HUES64 (cell line): ENCODE results near the gene ITPR2.
"Not testable (repeated sequence)": the region's sequence is repeated elsewhere in the genome, so short reads cannot be mapped to it uniquely, and the experiment has no call there.

ENCODE experiments used
- H3K27ac ChIP-seq: 2 replicates; pipeline ENCODE4 v1.7.0; 2013; ENCODE audit warnings: low read depth, low read length, inconsistent platforms
- H3K27me3 ChIP-seq: 2 replicates; pipeline ENCODE4 v1.6.1; 2013; ENCODE audit warnings: mild to moderate bottlenecking, low read length; ENCODE audit not compliant: insufficient read depth
- H3K36me3 ChIP-seq: 2 replicates; pipeline ENCODE4 v1.6.1; 2013; ENCODE audit warnings: mild to moderate bottlenecking, low read length; ENCODE audit not compliant: insufficient read depth
- H3K4me1 ChIP-seq: 2 replicates; pipeline ENCODE4 v1.6.1; 2013; ENCODE audit warnings: mild to moderate bottlenecking, low read length, moderate library complexity; ENCODE audit not compliant: insufficient read depth
- H3K4me3 ChIP-seq: 2 replicates; pipeline ENCODE4 v1.5.1; 2013; ENCODE audit warnings: mild to moderate bottlenecking, low read length, moderate library complexity
- H3K9ac ChIP-seq: 2 replicates; pipeline ENCODE4 v1.6.1; 2013; ENCODE audit warnings: mild to moderate bottlenecking, low read depth, low read length
- H3K9me3 ChIP-seq: 2 replicates; pipeline ENCODE4 v1.6.1; 2013; ENCODE audit warnings: low read depth, low read length; ENCODE audit not compliant: insufficient read depth
- WGBS: fragments of 150-250, 120-280 bp; methylation state at CpG from one replicate; pipeline ENCODE4 v1.1.7; 2013; ENCODE audit warnings: missing lambda C conversion rate; 5-methylcytosine and 5-hydroxymethylcytosine counted together

Gene ITPR2

DNA sequence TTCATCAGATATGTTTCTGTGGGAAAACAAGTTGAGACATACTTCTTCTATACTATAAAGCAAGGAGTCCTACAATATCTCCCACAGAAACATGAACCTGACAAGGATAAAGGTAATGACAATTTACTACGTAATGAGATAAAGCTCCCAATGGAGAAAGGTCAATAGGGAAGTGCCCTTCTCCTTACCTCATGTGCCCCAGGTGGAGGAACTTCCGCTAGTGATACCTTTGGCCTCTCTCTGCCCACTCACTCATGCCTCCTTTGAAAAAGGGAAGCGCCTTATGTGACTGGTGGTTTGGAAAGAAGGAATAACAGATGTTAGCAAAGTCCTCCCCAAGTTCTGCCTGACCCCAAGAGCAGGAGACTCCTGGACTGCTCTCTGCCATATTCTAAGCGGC lies 305.3 kb downstream of the ITPR2 start:
- H3K4me1 ChIP-seq: no peaks in the 10 kb centered on the region
- 0 out of 2 replicates have a peak, but pooled peaks cover 3% of the 10 kb centered on the region for H3K36me3 ChIP-seq
- no peak overlapping the region for H3K27ac ChIP-seq
- H3K9ac ChIP-seq: no peak overlapping the region
- 96% methylated on average over 4 of the region's 4 CpGs for WGBS
- H3K4me3 ChIP-seq: no peak overlapping the region
- peaks cover 15% of the 10 kb centered on the region for H3K9me3 ChIP-seq
- no peaks in the 10 kb centered on the region for H3K27me3 ChIP-seq

DNA sequence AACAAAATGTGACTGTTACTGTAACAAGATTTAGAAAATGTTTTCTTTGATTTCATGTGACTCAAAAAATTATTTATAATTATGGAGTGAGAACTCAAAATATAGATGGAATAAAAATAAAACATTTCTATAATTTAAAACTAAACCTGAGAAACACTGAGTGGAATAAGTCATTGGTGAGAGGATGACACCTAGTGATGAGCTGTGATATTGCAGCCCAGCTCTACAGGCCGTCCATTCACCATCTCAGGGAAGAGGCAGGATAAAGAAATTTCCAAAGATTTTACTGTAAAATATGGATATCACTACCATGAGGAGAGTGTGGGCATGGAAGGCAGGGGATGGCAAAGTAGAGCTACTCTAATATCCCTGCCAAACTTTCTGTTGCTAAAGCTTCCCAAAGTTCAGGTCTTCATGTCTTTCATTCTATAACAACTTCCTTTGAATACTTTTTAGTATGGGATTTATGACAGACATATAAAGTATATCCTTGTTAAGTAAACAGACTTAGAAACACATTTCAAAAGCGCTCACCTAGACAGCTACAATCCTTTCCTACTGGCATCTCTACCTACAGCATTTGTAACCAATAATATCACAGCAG lies 308.0 kb downstream of the ITPR2 start:
- WGBS: 94% methylated on average over 2 of the region's 2 CpGs
- Histone ChIP-seq H3K4me3 (no peak overlapping the region), H3K27ac (no peak overlapping the region), H3K36me3 (0 out of 2 replicates have a peak, but pooled peaks cover 3% of the 10 kb centered on the region), H3K27me3 (no peaks in the 10 kb centered on the region), H3K9ac (no peak overlapping the region), H3K4me1 (no peaks in the 10 kb centered on the region), H3K9me3 (peaks cover 15% of the 10 kb centered on the region)

GRCh38 chr12:26523708-26524150 lies 309.3 kb downstream of the ITPR2 start:
- no peak overlapping the region for H3K4me3 ChIP-seq
- no peaks in the 10 kb centered on the region for H3K27me3 ChIP-seq
- no peak overlapping the region for H3K27ac ChIP-seq
- H3K9ac ChIP-seq: no peak overlapping the region
- no peaks in the 10 kb centered on the region for H3K4me1 ChIP-seq
- WGBS: 94% methylated on average over 9 of the region's 9 CpGs
- 0 out of 2 replicates have a peak, but pooled peaks cover 3% of the 10 kb centered on the region for H3K36me3 ChIP-seq
- peaks cover 15% of the 10 kb centered on the region for H3K9me3 ChIP-seq

GRCh38 chr12:26520869-26521268 lies 312.1 kb downstream of the ITPR2 start:
- H3K27ac ChIP-seq: no peak overlapping the region
- H3K9me3 ChIP-seq: peaks cover 13% of the 10 kb centered on the region
- H3K4me3 ChIP-seq: no peak overlapping the region
- H3K27me3 ChIP-seq: no peaks in the 10 kb centered on the region
- no peak overlapping the region for H3K9ac ChIP-seq
- H3K36me3 ChIP-seq: 0 out of 2 replicates have a peak, but pooled peaks cover 3% of the 10 kb centered on the region
- no peaks in the 10 kb centered on the region for H3K4me1 ChIP-seq

DNA sequence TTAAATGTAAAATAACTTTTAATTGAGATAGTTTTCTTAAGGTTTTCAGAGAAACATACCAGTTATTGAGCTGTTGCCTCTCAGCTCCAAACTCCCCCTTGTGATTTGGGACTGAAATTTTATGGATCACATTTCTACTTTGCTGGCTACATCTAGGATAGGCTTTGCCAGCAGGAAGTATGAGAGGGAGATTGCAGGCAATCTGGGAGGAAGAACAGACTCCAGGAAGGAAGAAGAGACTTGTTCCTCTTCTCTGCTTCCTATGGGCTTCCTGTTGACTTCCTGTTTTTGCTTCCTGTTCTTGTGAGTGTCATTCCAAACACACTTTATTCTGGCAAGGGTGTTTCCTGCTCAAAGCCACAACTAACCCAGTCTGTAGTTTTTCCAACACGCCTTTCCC lies 312.9 kb downstream of the ITPR2 start:
- whole genome bisulfite sequencing: 91% methylated on average over 1 of the region's 1 CpG
- Histone ChIP-seq H3K4me3 (no peak overlapping the region), H3K9me3 (peaks cover 6% of the 10 kb centered on the region), H3K36me3 (0 out of 2 replicates have a peak, but pooled peaks cover 2% of the 10 kb centered on the region), H3K9ac (no peak overlapping the region), H3K27ac (no peak overlapping the region), H3K27me3 (no peaks in the 10 kb centered on the region), H3K4me1 (no peaks in the 10 kb centered on the region)

- Histone ChIP-seq H3K27ac (no peak overlapping the region), H3K4me3 (no peak overlapping the region), H3K4me1 (no peaks in the 10 kb centered on the region), H3K9me3 (no peaks in the 10 kb centered on the region), H3K27me3 (no peaks in the 10 kb centered on the region), H3K9ac (no peak overlapping the region), H3K36me3 (no peaks in the 10 kb centered on the region)
- 93% methylated on average over 3 of the region's 3 CpGs for WGBS
These were observed 313.5 kb downstream of the ITPR2 start for GRCh38 chr12:26519462-26519861.

DNA sequence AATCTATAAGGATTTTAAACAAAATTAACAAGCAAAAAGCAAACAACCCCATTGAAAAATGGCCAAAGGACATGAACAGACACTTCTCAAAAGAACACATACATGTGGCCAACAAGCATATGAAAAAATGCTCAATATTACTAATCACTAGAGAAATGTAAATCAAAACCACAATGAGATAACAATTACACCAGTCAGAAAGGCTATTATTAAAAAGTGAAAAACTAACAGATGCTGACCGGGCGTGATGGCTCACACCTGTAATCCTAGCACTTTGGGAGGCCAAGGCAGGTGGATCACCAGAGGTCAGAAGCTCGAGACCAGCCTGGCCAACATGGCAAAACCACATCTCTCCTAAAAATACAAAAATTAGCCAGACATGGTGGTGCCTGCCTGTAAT lies 315.7 kb downstream of the ITPR2 start:
- WGBS: 93% methylated on average over 3 of the region's 3 CpGs
- not testable (repeated sequence) for H3K4me1 ChIP-seq, H3K27me3 ChIP-seq, H3K4me3 ChIP-seq, H3K9me3 ChIP-seq, H3K9ac ChIP-seq, H3K27ac ChIP-seq, H3K36me3 ChIP-seq

GRCh38 chr12:26514364-26514763 lies 318.6 kb downstream of the ITPR2 start:
- no peaks in the 10 kb centered on the region for H3K9me3 ChIP-seq
- peaks cover 25% of the 10 kb centered on the region; the same call in 1 of the 2 replicates for H3K4me1 ChIP-seq
- H3K27ac ChIP-seq: no peak overlapping the region
- WGBS: 91% methylated on average over 3 of the region's 3 CpGs
- no peak overlapping the region for H3K4me3 ChIP-seq
- no peak overlapping the region for H3K9ac ChIP-seq
- no peaks in the 10 kb centered on the region for H3K27me3 ChIP-seq
- no peaks in the 10 kb centered on the region for H3K36me3 ChIP-seq

DNA sequence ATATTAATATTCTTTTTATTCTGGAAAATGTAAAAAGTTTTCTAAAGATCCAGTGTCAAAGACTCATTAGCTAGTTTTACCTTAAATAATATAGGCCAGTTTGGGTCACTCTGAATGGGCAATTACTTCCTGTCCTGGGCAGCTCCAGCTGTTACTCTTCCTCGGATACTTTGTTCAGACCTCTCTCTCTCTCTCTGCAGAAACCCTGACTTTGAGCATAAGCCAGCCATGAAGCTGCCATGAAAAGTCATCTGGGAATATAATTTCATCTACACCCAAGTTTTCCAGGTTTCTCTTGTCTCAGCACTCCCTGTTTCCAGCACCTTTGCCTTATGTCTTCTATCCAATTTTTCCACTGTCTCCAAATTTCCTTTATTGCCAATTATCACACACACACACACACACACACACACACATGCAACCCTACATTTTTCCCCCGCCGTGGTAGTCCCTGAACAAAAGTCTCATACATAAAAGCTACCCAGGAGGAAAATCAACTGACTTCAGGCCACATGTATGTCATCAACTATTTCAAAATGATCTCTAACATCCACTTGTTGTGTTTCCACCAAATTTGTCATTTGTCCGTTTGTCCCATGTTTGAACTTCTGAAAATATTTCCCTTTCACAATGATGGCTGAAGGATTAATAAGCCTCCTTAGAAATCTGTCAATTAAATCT lies 319.5 kb downstream of the ITPR2 start:
- 93% methylated on average over 4 of the region's 4 CpGs for WGBS
- no peak overlapping the region for H3K27ac ChIP-seq

DNA sequence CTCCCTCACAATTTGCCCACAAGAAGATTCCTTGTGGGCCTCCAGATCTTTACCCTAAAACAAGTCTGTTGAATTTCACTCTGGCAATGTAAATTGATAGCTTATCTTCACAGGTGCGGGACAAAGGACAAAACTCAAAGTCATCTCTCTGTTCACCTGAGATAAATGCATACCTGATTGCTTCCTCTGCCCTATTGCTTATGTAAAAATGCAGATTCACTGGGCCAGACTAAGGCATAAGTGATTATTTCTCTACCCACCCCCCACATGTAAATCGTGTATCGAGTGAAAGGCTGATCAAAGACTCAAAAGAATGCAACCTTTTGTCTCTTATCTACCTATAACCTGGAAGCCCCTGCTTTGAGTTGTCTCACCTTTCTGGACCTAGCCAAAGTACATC lies 320.8 kb downstream of the ITPR2 start:
- no peak overlapping the region for H3K27ac ChIP-seq
- 89% methylated on average over 3 of the region's 3 CpGs for WGBS
- H3K4me1 ChIP-seq: peaks cover 28% of the 10 kb centered on the region; the same call in 1 of the 2 replicates

More for the DNA sequence above, 319.5 kb downstream of the ITPR2 start:
- H3K27me3 ChIP-seq: no peaks in the 10 kb centered on the region
- peaks cover 28% of the 10 kb centered on the region; the same call in 1 of the 2 replicates for H3K4me1 ChIP-seq
- no peak overlapping the region for H3K9ac ChIP-seq
- H3K4me3 ChIP-seq: no peak overlapping the region
- H3K9me3 ChIP-seq: no peaks in the 10 kb centered on the region
- H3K36me3 ChIP-seq: no peaks in the 10 kb centered on the region

GRCh38 chr12:26510354-26510674 lies 322.7 kb downstream of the ITPR2 start:
- no peaks in the 10 kb centered on the region for H3K9me3 ChIP-seq
- peak overlapping the region; percentile 69; the same call in 1 of the 2 replicates for H3K27ac ChIP-seq
- peaks cover 28% of the 10 kb centered on the region; the same call in 1 of the 2 replicates for H3K4me1 ChIP-seq
- H3K4me3 ChIP-seq: no peak overlapping the region; the same call in 1 of the 2 replicates
- no peak overlapping the region for H3K9ac ChIP-seq
- H3K27me3 ChIP-seq: no peaks in the 10 kb centered on the region
- no peaks in the 10 kb centered on the region for H3K36me3 ChIP-seq
- WGBS: 53% methylated on average over 1 of the region's 2 CpGs

More for the DNA sequence above, 320.8 kb downstream of the ITPR2 start:
- no peak overlapping the region for H3K9ac ChIP-seq
- no peaks in the 10 kb centered on the region for H3K9me3 ChIP-seq
- H3K4me3 ChIP-seq: no peak overlapping the region
- no peaks in the 10 kb centered on the region for H3K27me3 ChIP-seq
- no peaks in the 10 kb centered on the region for H3K36me3 ChIP-seq
